ENCODE data around the gene EMSY.
"Not testable (repeated sequence)": the region's sequence is repeated elsewhere in the genome, so short reads cannot be mapped to it uniquely, and the experiment has no call there.

EMSY gene

DNA sequence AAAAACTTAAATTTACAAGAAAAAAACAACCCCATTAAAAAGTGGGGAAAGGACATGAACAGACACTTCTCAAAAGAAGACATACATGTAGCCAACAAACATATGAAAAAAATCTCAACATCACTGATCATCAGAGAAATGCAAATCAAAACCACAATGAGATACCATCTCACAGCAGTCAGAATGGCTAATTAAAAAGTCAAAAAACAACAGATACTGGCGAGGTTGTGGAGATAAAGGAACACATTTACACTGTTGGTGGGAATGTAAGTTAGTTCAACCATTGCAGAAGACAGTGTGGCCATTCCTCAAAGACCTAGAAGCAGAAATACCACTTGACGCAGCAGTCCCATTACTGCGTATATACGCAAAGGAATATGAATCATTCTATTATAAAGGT lies 150.3 kb downstream of the EMSY start:
- not testable (repeated sequence) for DNase-seq (ENCODE audit: low read depth, low spot score)

DNA sequence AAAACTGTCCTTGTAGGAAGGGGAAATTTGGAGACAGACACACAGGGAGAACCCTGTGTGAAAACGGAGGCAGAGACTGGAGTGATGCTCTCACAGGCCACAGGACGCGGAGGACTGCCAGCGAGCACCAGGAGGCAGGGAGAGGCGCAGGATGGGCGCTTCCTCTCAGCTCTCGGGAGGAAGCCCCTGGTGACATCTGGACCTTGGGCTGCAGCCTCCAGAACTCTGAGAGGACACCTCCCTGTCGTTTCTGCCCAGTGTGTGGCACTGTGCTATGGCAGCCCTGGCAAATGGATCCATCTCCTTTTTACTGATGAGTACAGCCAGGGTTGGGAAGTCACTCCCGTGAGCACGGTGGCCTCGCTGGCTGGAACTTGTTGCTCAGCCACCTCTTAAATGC lies 151.8 kb downstream of the EMSY start:
- no peak for DNase-seq (ENCODE audit: low read depth, low spot score)

DNA sequence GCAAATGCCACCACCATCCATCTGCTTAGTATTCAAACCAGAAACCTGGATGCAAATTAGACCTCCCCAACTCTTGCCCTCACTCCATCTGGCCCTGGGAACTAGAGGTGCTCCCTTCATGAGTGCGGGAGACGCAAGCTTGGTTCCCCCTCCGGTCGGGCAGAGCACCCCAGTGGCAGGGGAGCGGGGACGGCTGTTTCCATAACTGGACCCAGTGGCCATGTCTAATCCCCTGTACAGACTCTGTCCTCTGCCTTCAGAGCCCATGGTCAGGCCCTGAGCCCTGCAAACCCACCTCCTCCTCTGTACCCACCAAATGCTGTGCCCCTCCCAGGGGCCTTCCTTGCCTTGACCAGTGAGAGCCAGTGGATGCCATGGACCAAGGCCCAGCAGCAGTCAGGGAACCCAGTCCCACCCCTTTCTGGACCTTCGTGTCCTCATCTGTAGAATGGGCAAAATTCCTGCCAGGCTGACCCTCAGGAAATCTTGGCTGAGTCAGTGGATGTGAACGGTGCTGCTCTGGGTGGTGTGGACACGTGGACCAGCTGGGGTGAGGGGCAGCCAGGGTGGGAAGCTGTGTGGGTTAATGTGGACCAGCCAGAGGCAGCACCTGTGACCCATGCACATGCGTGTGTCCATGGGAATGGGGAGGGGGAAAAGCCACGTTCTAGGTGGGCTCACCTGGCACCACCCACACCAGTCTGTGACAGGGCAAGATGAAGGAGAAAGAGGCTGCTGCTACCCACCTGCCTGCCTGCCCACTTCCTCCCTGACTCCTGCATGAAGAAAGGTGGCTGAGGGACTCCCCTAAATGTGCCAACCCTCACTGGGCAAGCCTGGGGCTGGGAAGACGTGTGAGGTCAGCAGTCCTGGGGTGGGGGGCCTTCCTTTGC lies 153.0 kb downstream of the EMSY start:
- no peak for DNase-seq (ENCODE audit: low read depth, low spot score)

DNA sequence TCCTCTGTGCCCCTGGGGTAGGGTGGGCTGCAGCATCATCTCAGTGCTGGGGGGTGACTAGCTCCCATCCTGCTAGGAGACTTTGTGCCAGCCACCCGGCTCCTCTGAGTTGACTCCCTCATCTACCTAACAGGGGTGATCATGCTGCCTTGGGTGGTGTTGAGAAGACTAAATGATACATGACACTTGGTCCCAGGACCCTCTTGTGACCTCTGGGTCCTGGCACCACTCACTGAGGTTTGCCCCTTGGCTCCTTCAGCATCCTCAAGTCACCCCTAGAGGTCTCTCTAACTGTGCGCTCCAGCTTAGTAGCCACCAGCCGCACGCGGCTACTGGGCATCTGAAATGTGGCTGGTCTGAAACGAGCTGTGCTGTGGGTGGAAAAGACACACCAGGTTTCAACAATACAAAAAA lies 153.6 kb downstream of the EMSY start:
- no peak for DNase-seq (ENCODE audit: low read depth, low spot score)

DNA sequence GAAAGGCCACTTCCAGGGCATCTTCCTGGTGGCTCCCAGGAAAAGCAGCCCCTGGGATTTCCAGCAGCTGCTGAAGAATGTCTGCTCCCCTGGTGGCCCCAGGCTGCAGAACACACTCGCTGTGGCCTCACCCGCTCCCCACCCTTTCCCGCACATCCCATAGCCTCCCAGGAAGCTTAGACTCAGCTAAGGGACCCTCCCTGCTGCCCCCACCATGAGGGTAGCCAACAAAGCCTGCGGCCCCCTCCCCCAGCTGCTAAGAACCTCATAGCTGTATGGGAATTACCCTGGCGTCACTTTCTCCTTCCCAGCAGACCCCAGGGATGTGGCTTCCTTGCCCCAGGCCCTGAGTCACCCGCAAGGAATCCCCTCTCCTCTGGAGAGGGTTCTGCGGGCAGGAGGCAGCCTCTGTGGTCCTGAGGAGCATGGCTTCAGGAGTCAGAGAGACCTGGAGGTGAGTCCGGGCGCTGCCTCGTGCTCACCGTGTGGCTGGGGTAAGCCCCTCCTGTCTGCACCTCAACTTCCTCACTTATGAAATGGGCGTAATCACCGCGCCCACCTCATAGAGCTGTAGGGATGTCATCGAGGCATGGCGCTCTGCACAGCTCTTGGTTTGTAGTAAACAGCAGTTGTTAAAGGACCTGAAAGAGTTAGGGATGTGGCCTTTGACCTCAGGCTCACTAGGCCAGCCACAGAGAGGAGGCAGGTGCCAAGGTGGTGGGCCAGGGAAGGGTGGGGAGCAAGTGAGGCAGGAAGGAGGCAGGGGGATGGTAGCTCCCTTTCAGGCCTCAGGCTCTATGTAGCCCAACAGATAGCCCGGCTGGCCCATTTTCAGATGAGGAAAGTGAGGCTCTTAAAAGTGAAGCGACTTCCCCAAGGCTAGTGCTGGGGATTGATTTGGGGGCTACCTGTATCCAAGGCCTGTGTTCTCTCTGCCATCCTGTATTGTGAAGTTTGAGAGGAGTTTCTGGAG lies 154.5 kb downstream of the EMSY start:
- DNase-seq (ENCODE audit: low read depth, low spot score) = no peak

DNA sequence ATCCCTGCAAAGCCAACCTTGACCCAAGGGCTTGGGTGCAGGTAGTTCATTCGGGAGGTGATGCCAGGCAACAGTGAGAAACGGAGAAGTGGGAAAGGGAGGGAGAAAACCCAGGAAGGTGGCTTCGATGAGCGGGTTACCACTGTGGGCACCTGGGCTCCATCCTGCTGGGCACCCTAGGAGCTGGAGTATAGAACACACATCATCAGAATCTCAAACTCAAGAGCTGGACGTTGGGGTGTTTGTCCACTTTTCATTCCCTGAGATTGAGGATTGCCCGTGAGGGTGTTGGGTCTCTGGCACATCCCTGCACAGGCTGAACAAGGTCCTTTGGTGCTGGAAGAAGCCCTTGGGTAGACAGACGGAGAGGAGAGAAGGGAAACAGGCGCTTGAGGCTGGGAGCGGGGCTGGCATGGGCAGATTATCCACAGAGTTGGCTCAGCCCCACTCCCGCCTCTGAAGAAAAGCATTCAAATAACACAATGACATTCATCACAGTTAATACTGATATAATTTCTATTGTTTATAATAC lies 155.4 kb downstream of the EMSY start:
- no peak for DNase-seq (ENCODE audit: low read depth, low spot score)

DNA sequence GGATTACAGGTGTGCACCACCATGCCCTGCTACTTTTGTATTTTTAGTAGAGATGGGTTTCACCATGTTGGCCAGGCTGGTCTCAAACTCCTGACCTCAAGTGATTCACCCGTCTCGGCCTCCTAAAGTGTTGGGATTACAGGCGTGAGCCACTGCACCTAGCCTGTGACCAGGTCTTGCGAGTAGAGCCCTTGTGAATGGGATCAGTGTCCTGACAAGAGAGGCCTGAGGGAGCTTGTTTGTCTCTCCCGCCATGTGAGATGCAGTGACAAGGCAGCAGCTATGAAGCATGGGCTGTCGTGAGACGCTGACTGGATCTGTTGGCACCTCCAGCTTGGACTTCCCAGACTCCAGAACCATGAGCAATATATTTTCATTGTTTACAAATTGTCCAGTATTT lies 156.5 kb downstream of the EMSY start:
- no peak for DNase-seq (ENCODE audit: low read depth, low spot score)

DNA sequence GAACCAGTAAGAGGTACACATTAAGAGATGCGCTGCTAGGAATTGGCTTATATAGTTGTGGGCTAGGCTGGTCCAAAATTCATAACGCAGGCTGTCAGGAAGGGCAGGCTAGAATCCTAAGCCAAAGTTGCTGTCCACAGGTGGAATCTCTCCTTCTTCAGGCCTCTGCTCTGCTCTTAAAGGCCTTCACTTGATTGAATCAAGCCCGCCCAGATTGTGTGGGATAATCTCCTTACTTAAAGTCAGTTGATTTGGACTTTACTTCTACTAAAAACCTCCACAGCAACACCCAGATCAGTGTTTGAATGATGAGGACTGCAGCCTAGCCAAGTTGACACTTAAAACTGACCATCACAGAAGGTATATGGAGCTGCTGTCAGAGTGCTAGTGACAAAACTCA lies 156.9 kb downstream of the EMSY start:
- no peak for DNase-seq (ENCODE audit: low read depth, low spot score)

DNA sequence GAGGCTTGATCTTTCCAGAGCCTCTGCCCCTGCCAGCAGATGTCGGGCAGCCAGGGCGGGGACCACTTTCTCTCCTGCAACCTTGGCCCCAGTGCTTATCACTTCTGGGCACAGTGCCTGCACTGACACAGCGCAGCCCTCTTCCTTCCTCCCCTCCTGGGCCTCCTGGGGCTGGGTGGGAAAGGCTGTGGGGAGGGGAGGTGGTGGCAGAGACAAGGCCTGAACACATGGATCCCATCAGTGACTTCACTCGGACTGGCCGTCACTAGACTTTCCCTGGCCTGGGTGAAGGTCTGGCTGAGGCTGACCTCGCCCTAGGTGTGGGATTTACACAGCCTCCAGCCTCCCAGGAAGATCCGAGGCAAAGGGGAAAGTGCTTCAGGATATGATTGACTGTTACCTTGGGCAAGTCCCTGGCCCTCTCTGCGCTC lies 157.6 kb downstream of the EMSY start:
- no peak for DNase-seq (ENCODE audit: low read depth, low spot score)
